Neural crest cell (in vitro differentiated cells): ENCODE results near the gene FNBP1L. TPM values are rescaled to one million over a fixed set of nuclear protein-coding genes. Genes with fewer than 3 reads are reported as not detected.

Experiments used
- DNase-seq: peaks from one replicate; pipeline ENCODE4 v3.0.0; 2021; ENCODE audit warnings: low read depth, mixed read lengths, low spot score
- H3K27ac Mint-ChIP-seq: one replicate; pipeline ENCODE4 v1.8.0; 2021; ENCODE audit warnings: mild to moderate bottlenecking, mixed read lengths; ENCODE audit not compliant: unreplicated experiment
- H3K27me3 Mint-ChIP-seq: 2 replicates; pipeline ENCODE4 v1.8.0; 2021; ENCODE audit warnings: low read depth, mild to moderate bottlenecking, mixed read lengths
- H3K36me3 Mint-ChIP-seq: 2 replicates; pipeline ENCODE4 v1.8.0; 2021; ENCODE audit warnings: low read depth, mild to moderate bottlenecking, mixed read lengths
- H3K4me1 Mint-ChIP-seq: 2 replicates; pipeline ENCODE4 v1.8.0; 2021; ENCODE audit warnings: mixed read lengths
- H3K4me3 Mint-ChIP-seq: one replicate; pipeline ENCODE4 v1.8.0; 2021; ENCODE audit warnings: mild to moderate bottlenecking, mixed read lengths
- H3K9me3 Mint-ChIP-seq: 2 replicates; pipeline ENCODE4 v1.8.0; 2021; ENCODE audit warnings: mixed read lengths
- CTCF ChIP-seq: fragments of 200-600 bp; sonication (generic); conservative IDR thresholded peaks from 2 replicates; pipeline ENCODE4 v1.5.0; 2021; ENCODE audit warnings: antibody characterized with exemption, mild to moderate bottlenecking
- long read RNA-seq: library from polyadenylated mRNA; unstranded; transcript quantifications from one replicate; pipeline ENCODE4 v2.0.0, GENCODE V29; 2020
- total RNA-seq: library from RNA; stranded (reverse); gene quantifications from 2 replicates; pipeline ENCODE4 v1.2.1, GENCODE V29; 2021

FNBP1L gene
- total RNA-seq, result 60.9 and 63.5 TPM in 2 replicates
- long read RNA-seq, full-length matches to known transcripts, result 64 of 121 reads
- long read RNA-seq, partial matches to known transcripts, result 46 of 121 reads
- long read RNA-seq, other reads (novel, unspliced or antisense), result 11 of 121 reads

GRCh38 chr1:93447481-93448291 lies at the start of gene FNBP1L:
Gene FNBP1L (plus strand): TSS chr1:93448118. CDS start chr1:93448282, 164 bp downstream.
- Mint-ChIP-seq H3K27ac (peak within 1 kb of the TSS; percentile 99), H3K9me3 (no peaks in the 10 kb centered on the region), H3K36me3 (no peaks in the 10 kb centered on the region), H3K27me3 (no peaks in the 10 kb centered on the region), H3K4me1 (peaks cover 41% of the 10 kb centered on the region), H3K4me3 (peak within 1 kb of the TSS; percentile 98)
- DNase-seq, result peak; percentile 80
- TF ChIP-seq CTCF, result no peak

GRCh38 chr1:93399781-93400180 lies 48.1 kb upstream of the FNBP1L start:
- H3K27me3 Mint-ChIP-seq, result peaks cover 5% of the 10 kb centered on the region
- no peak for TF ChIP-seq CTCF
- DNase-seq, result no peak
- H3K9me3 Mint-ChIP-seq, result peaks cover 12% of the 10 kb centered on the region
- H3K27ac Mint-ChIP-seq, result no peak overlapping the region
- H3K36me3 Mint-ChIP-seq, result no peaks in the 10 kb centered on the region
- H3K4me3 Mint-ChIP-seq, result no peak overlapping the region
- H3K4me1 Mint-ChIP-seq, result no peaks in the 10 kb centered on the region

- Mint-ChIP-seq H3K4me3 (no peak overlapping the region), H3K27ac (no peak overlapping the region), H3K9me3 (peaks cover 7% of the 10 kb centered on the region), H3K27me3 (peaks cover 11% of the 10 kb centered on the region), H3K36me3 (peaks cover 8% of the 10 kb centered on the region), H3K4me1 (no peaks in the 10 kb centered on the region)
- no peak for TF ChIP-seq CTCF
- no peak for DNase-seq
Observed at GRCh38 chr1:93408203-93408602, 39.7 kb upstream of the FNBP1L start.

- no peak overlapping the region for H3K27ac Mint-ChIP-seq
- peaks cover 5% of the 10 kb centered on the region for H3K9me3 Mint-ChIP-seq
- no peak for DNase-seq
- TF ChIP-seq CTCF, result no peak
- H3K4me3 Mint-ChIP-seq, result no peak overlapping the region
- no peaks in the 10 kb centered on the region for H3K27me3 Mint-ChIP-seq
- H3K4me1 Mint-ChIP-seq, result no peaks in the 10 kb centered on the region
- H3K36me3 Mint-ChIP-seq, result peaks cover 8% of the 10 kb centered on the region
Observed at GRCh38 chr1:93411000-93411399, 36.9 kb upstream of the FNBP1L start.

GRCh38 chr1:93414749-93415148 lies 33.2 kb upstream of the FNBP1L start:
- no peak for TF ChIP-seq CTCF
- H3K9me3 Mint-ChIP-seq, result peaks cover 5% of the 10 kb centered on the region
- H3K27ac Mint-ChIP-seq, result no peak overlapping the region
- peaks cover 4% of the 10 kb centered on the region for H3K4me1 Mint-ChIP-seq
- no peak for DNase-seq
- no peaks in the 10 kb centered on the region for H3K27me3 Mint-ChIP-seq
- no peak overlapping the region for H3K4me3 Mint-ChIP-seq
- no peaks in the 10 kb centered on the region for H3K36me3 Mint-ChIP-seq
